ENCODE results near the gene TPPP3.
A peak's percentile ranks its signal among the peaks of the same experiment; 100 is the strongest.

Gene TPPP3

DNA sequence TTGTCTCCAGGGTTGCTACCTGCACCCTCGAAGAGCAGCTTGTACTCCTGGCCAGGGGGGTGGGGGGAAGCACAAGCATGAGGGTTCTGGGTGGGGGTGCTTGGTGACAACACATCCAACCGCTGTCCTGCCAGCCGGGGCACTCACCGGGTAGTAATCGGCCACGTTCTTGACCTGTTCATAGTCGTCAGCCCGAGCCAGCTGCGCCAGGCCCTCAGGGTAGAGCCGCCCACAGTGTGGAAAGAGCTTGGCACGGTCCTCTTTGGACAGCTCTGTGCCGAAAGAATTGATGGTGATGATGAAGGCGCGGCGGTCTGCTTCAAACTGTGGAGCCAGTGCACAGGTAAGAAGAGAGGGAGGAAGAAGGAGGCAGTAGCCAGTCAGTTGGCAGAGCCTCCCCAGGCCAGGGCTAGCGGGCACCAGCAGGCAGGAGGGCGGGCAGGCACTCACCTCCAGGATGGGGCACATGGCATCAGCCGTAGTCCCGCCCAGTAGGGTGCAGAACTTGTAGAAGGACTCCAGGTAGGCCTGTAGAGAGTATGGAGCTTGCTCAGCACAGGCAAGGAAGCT is 45.6 kb upstream of the TPPP3 start:
- no peak overlapping the region for H3K4me2 ChIP-seq (ENCODE audit: low read length, poor library complexity, severe bottlenecking)
- H3K23ac ChIP-seq (ENCODE audit: low read length in 2 of 2), result no peak overlapping the region
- H3K36me3 ChIP-seq (ENCODE audit: control insufficient read depth in 1 of 2, insufficient read depth in 2 of 2, low read depth in 1 of 2, low read length in 2 of 2), result peaks cover 74 to 83% of the 10 kb centered on the region in 2 experiments
- no peak overlapping the region for H3K14ac ChIP-seq (ENCODE audit: low read length in 2 of 2)
- no peak overlapping the region for H4K8ac ChIP-seq (ENCODE audit: low read length)
- H2BK120ac ChIP-seq (ENCODE audit: low read depth, low read length), result no peak overlapping the region
- no peak overlapping the region for H3K4me3 ChIP-seq (ENCODE audit: insufficient read depth in 1 of 2, low read depth in 1 of 2, low read length in 2 of 2)
- H3K27ac ChIP-seq (ENCODE audit: low read length, poor library complexity, severe bottlenecking), result no peak overlapping the region
- peaks cover 28% of the 10 kb centered on the region for H3K79me1 ChIP-seq (replicated peaks; ENCODE audit: low read length, poor library complexity, severe bottlenecking)
- H3K9me3 ChIP-seq (ENCODE audit: control insufficient read depth, low read length), result no peaks in the 10 kb centered on the region
- H2BK12ac ChIP-seq (ENCODE audit: low read length in 2 of 2), result no peak overlapping the region
- H3K4ac ChIP-seq (ENCODE audit: low read depth in 1 of 2, low read length in 2 of 2), result no peak overlapping the region
- DNase-seq, result no peak
- H2AK5ac ChIP-seq (ENCODE audit: low read length, severe bottlenecking), result no peak overlapping the region
- no peak overlapping the region for H2BK5ac ChIP-seq (ENCODE audit: low read depth, low read length, poor library complexity, severe bottlenecking)
- H2AFZ ChIP-seq (ENCODE audit: low read depth, low read length), result no peak overlapping the region
- no peak overlapping the region for H3K18ac ChIP-seq (ENCODE audit: low read depth in 1 of 2, low read length in 2 of 2)
- H3K9ac ChIP-seq (ENCODE audit: low read length), result no peak overlapping the region
- H2BK15ac ChIP-seq (ENCODE audit: low read depth, poor library complexity, severe bottlenecking), result no peak overlapping the region
- 97% methylated on average over 19 of the region's 19 CpGs for WGBS
- no peaks in the 10 kb centered on the region for H3K27me3 ChIP-seq (ENCODE audit: control insufficient read depth in 1 of 2, insufficient read depth in 1 of 2, low read length in 2 of 2)
- no peak overlapping the region for H4K91ac ChIP-seq (ENCODE audit: low read length)
- peaks cover 9% of the 10 kb centered on the region for H3K4me1 ChIP-seq (ENCODE audit: control insufficient read depth, insufficient read depth, low read depth, low read length)

DNA sequence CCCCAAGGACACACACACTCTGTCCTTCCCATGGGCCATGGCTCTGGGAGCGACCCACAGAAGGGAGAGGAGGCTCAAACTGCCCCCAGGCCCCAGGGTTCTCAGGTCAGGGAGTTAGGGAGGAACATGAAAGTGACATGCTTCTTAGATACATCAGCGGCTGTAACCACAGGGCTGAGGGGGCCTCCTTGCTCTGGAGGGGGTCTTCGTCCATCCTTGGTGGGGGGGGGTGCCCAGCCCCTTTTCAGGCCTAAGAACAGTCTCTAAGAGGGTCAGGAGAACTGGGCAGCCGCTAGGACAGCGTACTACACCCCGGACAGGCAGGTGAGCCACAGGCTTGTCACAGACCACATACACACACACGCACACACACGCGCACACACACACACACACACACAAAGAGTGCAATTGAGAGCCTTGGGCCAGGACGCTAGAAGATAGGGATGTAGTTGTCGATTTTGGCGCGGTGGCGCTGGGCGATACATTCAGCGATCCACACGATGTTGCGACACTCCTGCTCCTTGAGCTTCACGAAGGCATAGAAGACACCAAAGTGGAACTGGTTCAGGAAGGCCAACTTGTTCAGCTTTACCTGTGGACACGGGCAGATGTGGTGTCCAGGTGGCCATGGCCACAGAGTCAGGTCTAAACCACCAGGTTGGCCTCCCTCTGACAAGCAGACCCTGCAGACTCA is 44.9 kb upstream of the TPPP3 start:
- Histone ChIP-seq H3K14ac (ENCODE audit: low read length in 2 of 2) (no peak overlapping the region), H4K8ac (ENCODE audit: low read length) (no peak overlapping the region), H2AK5ac (ENCODE audit: low read length, severe bottlenecking) (no peak overlapping the region), H3K4me2 (ENCODE audit: low read length, poor library complexity, severe bottlenecking) (no peak overlapping the region), H3K36me3 (ENCODE audit: control insufficient read depth in 1 of 2, insufficient read depth in 2 of 2, low read depth in 1 of 2, low read length in 2 of 2) (peaks cover 76 to 85% of the 10 kb centered on the region in 2 experiments), H3K18ac (ENCODE audit: low read depth in 1 of 2, low read length in 2 of 2) (no peak overlapping the region), H2BK15ac (ENCODE audit: low read depth, poor library complexity, severe bottlenecking) (no peak overlapping the region), H2BK12ac (ENCODE audit: low read length in 2 of 2) (no peak overlapping the region), H2BK5ac (ENCODE audit: low read depth, low read length, poor library complexity, severe bottlenecking) (no peak overlapping the region), H3K9me3 (ENCODE audit: control insufficient read depth, low read length) (no peaks in the 10 kb centered on the region), H2BK120ac (ENCODE audit: low read depth, low read length) (no peak overlapping the region), H2AFZ (ENCODE audit: low read depth, low read length) (no peak overlapping the region), H3K4me1 (ENCODE audit: control insufficient read depth, insufficient read depth, low read depth, low read length) (peaks cover 7% of the 10 kb centered on the region), H4K91ac (ENCODE audit: low read length) (no peak overlapping the region), H3K27ac (ENCODE audit: low read length, poor library complexity, severe bottlenecking) (no peak overlapping the region), H3K9ac (ENCODE audit: low read length) (no peak overlapping the region), H3K27me3 (ENCODE audit: control insufficient read depth in 1 of 2, insufficient read depth in 1 of 2, low read length in 2 of 2) (no peaks in the 10 kb centered on the region), H3K79me1 (replicated peaks; ENCODE audit: low read length, poor library complexity, severe bottlenecking) (peaks cover 25% of the 10 kb centered on the region), H3K23ac (ENCODE audit: low read length in 2 of 2) (no peak overlapping the region), H3K4ac (ENCODE audit: low read depth in 1 of 2, low read length in 2 of 2) (no peak overlapping the region), H3K4me3 (ENCODE audit: insufficient read depth in 1 of 2, low read depth in 1 of 2, low read length in 2 of 2) (no peak overlapping the region)
- whole genome bisulfite sequencing, result 94% methylated on average over 19 of the region's 20 CpGs
- no peak for DNase-seq

DNA sequence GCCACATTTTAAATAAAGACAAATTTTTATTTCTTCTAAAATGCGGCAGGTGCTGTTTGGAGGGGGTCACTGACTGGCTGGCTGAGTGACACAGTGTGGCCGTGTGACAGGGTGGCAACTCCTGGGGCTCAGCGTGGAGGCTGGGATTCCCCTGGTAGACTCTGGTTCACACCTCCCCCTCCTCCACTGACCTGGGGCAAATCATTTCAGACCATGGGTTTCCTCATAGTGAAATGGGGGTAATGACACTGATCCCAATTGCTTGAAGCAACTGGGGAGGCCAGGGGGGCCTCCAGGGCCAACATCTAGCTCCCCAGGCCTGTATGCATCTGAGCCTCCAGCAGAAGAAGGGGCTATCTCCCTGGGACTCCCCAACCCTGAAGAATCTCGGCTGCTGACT is 44.2 kb upstream of the TPPP3 start:
- Histone ChIP-seq H4K91ac (ENCODE audit: low read length) (no peak overlapping the region), H3K9ac (ENCODE audit: low read length) (no peak overlapping the region), H3K9me3 (ENCODE audit: control insufficient read depth, low read length) (no peaks in the 10 kb centered on the region), H2BK5ac (ENCODE audit: low read depth, low read length, poor library complexity, severe bottlenecking) (no peak overlapping the region), H4K8ac (ENCODE audit: low read length) (no peak overlapping the region), H3K36me3 (ENCODE audit: control insufficient read depth in 1 of 2, insufficient read depth in 2 of 2, low read depth in 1 of 2, low read length in 2 of 2) (peaks cover 73 to 79% of the 10 kb centered on the region in 2 experiments), H3K4me3 (ENCODE audit: insufficient read depth in 1 of 2, low read depth in 1 of 2, low read length in 2 of 2) (no peak overlapping the region), H3K14ac (ENCODE audit: low read length in 2 of 2) (no peak overlapping the region), H3K27me3 (ENCODE audit: control insufficient read depth in 1 of 2, insufficient read depth in 1 of 2, low read length in 2 of 2) (no peaks in the 10 kb centered on the region), H3K4me1 (ENCODE audit: control insufficient read depth, insufficient read depth, low read depth, low read length) (peaks cover 7% of the 10 kb centered on the region), H2BK12ac (ENCODE audit: low read length in 2 of 2) (no peak overlapping the region), H3K18ac (ENCODE audit: low read depth in 1 of 2, low read length in 2 of 2) (no peak overlapping the region), H2BK120ac (ENCODE audit: low read depth, low read length) (no peak overlapping the region), H2AFZ (ENCODE audit: low read depth, low read length) (no peak overlapping the region), H3K23ac (ENCODE audit: low read length in 2 of 2) (no peak overlapping the region), H3K79me1 (replicated peaks; ENCODE audit: low read length, poor library complexity, severe bottlenecking) (peaks cover 18% of the 10 kb centered on the region), H2BK15ac (ENCODE audit: low read depth, poor library complexity, severe bottlenecking) (no peak overlapping the region), H3K27ac (ENCODE audit: low read length, poor library complexity, severe bottlenecking) (no peak overlapping the region), H3K4me2 (ENCODE audit: low read length, poor library complexity, severe bottlenecking) (no peak overlapping the region), H2AK5ac (ENCODE audit: low read length, severe bottlenecking) (no peak overlapping the region), H3K4ac (ENCODE audit: low read depth in 1 of 2, low read length in 2 of 2) (no peak overlapping the region)
- 100% methylated on average over 4 of the region's 4 CpGs for WGBS
- no peak for DNase-seq

DNA sequence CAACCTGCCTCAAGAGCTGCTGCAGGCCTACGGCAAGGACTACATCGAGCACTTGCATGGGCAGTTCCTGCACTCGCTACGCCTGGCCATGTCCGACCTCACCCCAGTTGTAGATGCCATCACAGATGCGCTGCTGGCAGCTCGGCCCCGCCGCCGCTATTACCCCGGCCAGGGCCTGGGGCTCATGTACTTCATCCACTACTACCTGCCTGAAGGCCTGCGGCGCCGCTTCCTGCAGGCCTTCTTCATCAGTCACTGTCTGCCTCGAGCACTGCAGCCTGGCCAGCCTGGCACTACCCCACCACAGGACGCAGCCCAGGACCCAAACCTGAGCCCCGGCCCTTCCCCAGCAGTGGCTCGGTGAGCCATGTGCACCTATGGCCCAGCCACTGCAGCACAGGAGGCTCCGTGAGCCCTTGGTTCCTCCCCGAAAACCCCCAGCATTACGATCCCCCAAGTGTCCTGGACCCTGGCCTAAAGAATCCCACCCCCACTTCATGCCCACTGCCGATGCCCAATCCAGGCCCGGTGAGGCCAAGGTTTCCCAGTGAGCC is 43.4 kb upstream of the TPPP3 start:
- no peak overlapping the region for H3K4ac ChIP-seq (ENCODE audit: low read depth in 1 of 2, low read length in 2 of 2)
- H3K9me3 ChIP-seq (ENCODE audit: control insufficient read depth, low read length), result no peaks in the 10 kb centered on the region
- H2BK5ac ChIP-seq (ENCODE audit: low read depth, low read length, poor library complexity, severe bottlenecking), result no peak overlapping the region
- WGBS, result 96% methylated on average over 23 of the region's 23 CpGs
- peak overlapping the region; percentile 7 for H4K8ac ChIP-seq (ENCODE audit: low read length)
- no peak overlapping the region for H4K91ac ChIP-seq (ENCODE audit: low read length)
- H2BK120ac ChIP-seq (ENCODE audit: low read depth, low read length), result no peak overlapping the region
- H3K9ac ChIP-seq (ENCODE audit: low read length), result no peak overlapping the region
- no peak overlapping the region for H3K4me3 ChIP-seq (ENCODE audit: insufficient read depth in 1 of 2, low read depth in 1 of 2, low read length in 2 of 2)
- H3K23ac ChIP-seq (ENCODE audit: low read length in 2 of 2), result no peak overlapping the region
- no peak overlapping the region for H3K14ac ChIP-seq (ENCODE audit: low read length in 2 of 2)
- no peak overlapping the region for H3K27ac ChIP-seq (ENCODE audit: low read length, poor library complexity, severe bottlenecking)
- no peak overlapping the region for H2BK15ac ChIP-seq (ENCODE audit: low read depth, poor library complexity, severe bottlenecking)
- H3K36me3 ChIP-seq (ENCODE audit: control insufficient read depth in 1 of 2, insufficient read depth in 2 of 2, low read depth in 1 of 2, low read length in 2 of 2), result peaks cover 68 to 71% of the 10 kb centered on the region in 2 experiments
- H3K18ac ChIP-seq (ENCODE audit: low read depth in 1 of 2, low read length in 2 of 2), result no peak overlapping the region
- no peak overlapping the region for H2BK12ac ChIP-seq (ENCODE audit: low read length in 2 of 2)
- H3K79me1 ChIP-seq (replicated peaks; ENCODE audit: low read length, poor library complexity, severe bottlenecking), result peaks cover 16% of the 10 kb centered on the region
- H3K4me1 ChIP-seq (ENCODE audit: control insufficient read depth, insufficient read depth, low read depth, low read length), result peaks cover 10% of the 10 kb centered on the region
- H2AFZ ChIP-seq (ENCODE audit: low read depth, low read length), result no peak overlapping the region
- H3K27me3 ChIP-seq (ENCODE audit: control insufficient read depth in 1 of 2, insufficient read depth in 1 of 2, low read length in 2 of 2), result peaks cover 2 to 4% of the 10 kb centered on the region in 2 experiments
- H3K4me2 ChIP-seq (ENCODE audit: low read length, poor library complexity, severe bottlenecking), result no peak overlapping the region
- no peak overlapping the region for H2AK5ac ChIP-seq (ENCODE audit: low read length, severe bottlenecking)
- no peak for DNase-seq
